GM18508 (cell line): ENCODE data around the gene TJP3.
"Not testable (repeated sequence)": the region's sequence is repeated elsewhere in the genome, so short reads cannot be mapped to it uniquely, and the experiment has no call there.

Experiments
- ATAC-seq: cut with Tn5 transposase; IDR thresholded peaks from one replicate; pipeline ENCODE4 v1.9.1; 2021; ENCODE audit warnings: moderate number of reproducible peaks; ENCODE audit not compliant: insufficient read depth, unreplicated experiment

The TJP3 gene

DNA sequence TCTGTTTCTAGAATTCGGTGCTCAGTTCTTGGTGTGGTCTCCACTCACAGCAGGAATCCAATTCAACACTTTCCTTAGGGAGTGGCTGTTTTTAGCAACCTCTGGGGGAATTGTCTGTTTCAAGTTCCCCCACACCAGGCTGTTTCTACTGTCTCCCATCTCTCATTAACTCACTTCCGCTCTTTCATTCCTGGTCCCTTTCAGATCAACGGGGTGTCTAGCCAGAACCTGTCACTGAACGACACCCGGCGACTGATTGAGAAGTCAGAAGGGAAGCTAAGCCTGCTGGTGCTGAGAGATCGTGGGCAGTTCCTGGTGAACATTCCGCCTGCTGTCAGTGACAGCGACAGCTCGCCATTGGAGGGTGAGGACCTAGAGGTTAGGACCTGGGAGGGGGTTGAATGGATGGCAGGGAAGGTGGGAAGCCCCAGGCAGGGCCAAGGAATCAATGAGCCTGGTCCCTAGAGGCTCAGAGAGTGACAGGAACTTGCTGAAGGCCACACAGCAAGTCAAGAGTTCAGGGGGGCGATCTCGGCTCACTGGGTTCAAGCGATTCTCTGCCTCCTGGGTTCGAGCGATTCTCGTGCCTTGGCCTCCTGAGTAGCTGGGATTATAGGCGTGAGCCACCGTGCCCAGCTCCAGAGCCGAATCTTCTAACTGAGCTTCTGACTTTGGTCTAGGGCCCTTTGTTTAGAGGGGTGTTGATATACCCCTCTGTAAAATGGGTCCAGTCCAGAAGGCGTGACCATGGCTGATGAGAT lies 25.5 kb downstream of the TJP3 start:
- ATAC-seq, result no peak

DNA sequence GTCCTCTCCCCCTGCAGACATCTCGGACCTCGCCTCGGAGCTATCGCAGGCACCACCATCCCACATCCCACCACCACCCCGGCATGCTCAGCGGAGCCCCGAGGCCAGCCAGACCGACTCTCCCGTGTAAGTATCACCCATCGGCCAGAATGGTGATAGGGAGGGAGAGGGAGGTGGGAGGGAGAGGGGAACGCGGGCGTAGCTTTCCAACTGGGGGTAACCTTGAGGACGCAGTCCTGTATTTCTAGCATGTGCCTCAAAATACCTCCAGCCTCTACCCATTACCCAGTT lies 26.1 kb downstream of the TJP3 start:
- ATAC-seq, result no peak

DNA sequence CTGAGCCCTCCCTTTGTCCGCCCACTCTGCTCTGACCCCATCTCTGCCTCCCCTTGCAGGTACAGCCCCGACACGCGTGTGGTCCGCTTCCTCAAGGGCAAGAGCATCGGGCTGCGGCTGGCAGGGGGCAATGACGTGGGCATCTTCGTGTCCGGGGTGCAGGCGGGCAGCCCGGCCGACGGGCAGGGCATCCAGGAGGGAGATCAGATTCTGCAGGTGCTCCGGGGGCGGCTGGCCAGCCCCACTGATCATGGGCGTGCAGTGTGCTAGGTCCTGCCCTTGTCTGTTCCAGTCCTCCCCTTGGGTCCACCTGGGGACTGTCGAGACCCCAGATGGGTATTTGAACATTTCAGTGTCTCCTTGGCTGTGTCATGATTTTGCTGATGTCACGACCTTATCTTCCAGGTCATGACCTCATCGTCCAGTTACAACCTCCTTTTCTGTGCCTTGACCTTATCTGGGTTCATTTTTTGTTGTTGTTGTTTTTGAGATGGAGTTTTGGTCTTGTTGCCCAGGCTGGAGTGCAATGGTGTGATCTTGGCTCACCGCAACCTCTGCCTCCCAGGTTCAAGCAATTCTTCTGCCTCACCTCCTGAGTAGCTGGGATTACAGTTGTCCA lies 28.0 kb downstream of the TJP3 start:
- no peak for ATAC-seq

DNA sequence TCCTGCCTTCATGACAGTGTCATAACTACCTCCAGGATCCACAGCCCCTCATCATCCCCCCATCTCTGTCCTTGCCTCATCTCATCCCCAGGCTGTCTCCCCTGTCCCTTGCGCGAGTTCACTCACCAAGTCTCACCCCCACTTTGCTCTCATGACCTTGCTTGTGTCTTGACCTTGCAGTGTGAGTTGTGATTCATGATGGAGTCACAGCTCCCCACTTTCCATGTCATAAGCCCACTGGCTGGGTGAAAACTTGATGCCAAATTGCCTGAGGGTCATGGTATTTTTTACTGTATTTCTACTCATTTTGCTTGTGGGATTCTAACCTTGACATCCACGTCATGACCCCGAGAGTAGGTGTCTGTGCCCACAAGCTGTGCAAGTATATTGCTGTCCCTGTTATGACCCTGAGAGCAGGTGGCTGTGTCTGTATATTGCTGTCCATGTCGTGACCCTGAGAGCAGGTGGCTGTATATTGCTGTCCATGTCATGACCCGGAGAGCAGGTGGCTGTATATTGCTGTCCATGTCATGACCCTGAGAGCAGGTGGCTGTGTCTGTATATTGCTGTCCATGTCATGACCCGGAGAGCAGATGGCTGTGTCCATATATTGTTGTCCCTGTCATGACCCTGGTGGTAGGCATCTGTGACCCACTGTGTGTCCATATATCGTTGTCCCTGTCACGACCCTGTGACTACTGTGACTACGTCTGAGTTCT lies 29.5 kb downstream of the TJP3 start:
- no peak for ATAC-seq

DNA sequence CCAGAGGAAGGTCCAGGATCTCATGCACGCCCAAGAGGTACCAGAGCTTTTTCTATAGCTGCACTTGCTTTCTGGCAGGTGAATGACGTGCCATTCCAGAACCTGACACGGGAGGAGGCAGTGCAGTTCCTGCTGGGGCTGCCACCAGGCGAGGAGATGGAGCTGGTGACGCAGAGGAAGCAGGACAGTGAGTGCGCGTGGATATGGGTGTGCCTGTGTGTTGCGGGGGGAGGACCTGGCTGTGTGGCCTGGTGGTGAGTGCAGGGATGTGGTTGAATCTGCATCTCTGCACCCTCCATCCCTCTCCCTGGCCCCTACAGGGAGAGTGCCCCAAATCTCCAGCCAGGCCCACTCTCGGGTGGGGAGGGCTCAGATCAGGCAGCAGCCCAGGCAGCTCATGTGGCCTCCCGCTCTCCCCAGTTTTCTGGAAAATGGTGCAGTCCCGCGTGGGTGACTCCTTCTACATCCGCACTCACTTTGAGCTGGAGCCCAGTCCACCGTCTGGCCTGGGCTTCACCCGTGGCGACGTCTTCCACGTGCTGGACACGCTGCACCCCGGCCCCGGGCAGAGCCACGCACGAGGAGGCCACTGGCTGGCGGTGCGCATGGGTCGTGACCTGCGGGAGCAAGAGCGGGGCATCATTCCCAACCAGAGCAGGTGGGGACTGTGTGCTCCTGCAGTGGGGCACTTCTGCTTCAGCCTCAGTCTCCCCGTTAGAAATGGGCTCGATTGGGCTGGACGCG lies 30.5 kb downstream of the TJP3 start:
- no peak for ATAC-seq

DNA sequence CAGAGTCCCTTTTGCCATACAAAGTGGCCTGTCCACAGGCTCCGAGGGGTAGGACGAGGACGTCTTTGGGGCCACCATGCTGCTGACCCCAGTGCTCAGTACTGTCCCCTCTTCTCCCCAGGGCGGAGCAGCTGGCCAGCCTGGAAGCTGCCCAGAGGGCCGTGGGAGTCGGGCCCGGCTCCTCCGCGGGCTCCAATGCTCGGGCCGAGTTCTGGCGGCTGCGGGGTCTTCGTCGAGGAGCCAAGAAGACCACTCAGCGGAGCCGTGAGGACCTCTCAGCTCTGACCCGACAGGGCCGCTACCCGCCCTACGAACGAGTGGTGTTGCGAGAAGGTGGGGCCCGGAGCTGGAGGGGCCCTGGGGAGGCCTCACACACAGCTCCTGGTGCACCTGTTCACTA lies 32.2 kb downstream of the TJP3 start:
- ATAC-seq, result no peak

DNA sequence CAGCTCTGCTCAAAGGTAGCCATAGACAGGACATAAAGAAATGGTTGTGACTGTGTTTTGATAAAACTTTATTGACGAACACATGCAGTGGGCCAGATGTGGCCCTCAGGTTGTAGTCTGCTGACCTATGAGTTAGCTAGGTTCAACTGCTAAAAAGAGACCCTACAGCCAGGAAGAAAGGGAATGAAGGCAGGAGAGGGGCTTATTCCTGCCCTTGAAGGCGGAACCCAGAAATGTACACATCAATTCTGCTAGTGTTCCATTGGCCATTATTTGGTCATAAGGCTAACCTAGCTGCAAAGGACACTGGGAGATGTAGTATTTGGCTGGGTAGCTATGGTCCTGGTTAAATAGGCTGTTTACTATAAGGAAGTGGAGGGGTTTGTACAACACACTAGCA lies 35.3 kb downstream of the TJP3 start:
- no peak for ATAC-seq

DNA sequence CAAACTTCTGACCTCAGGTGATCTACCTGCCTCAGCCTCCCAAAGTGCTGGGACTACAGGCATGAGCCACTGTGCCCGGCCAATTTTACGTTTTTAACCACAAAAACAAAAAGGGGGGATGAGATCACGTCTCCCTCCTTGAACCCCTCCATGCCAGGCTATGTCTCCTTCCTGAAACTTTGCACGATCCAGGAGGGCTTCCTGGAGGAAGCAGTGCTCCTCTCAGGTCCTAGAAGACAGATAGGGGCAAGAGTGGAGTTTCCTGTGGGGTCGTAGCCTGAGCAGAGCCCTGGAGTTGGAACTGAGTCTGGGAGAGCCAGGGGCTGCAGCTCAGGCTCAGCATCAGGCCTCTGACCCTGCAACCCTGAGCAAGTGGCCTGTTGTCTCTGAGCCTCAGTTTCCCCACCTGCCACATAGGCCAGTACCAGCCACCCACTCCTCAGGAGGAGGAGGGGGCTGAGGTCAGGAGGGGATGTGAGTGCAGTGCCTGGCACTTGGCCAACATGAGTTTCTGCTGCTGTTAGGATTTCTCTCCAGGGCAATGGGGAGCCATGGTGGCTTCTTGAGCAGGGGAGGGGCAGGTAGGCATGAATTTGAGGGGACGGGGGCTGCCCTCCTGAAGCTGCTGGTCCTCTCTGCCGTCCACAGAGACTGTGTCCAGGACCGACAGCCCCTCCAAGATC lies 37.3 kb downstream of the TJP3 start:
- ATAC-seq, result no peak

DNA sequence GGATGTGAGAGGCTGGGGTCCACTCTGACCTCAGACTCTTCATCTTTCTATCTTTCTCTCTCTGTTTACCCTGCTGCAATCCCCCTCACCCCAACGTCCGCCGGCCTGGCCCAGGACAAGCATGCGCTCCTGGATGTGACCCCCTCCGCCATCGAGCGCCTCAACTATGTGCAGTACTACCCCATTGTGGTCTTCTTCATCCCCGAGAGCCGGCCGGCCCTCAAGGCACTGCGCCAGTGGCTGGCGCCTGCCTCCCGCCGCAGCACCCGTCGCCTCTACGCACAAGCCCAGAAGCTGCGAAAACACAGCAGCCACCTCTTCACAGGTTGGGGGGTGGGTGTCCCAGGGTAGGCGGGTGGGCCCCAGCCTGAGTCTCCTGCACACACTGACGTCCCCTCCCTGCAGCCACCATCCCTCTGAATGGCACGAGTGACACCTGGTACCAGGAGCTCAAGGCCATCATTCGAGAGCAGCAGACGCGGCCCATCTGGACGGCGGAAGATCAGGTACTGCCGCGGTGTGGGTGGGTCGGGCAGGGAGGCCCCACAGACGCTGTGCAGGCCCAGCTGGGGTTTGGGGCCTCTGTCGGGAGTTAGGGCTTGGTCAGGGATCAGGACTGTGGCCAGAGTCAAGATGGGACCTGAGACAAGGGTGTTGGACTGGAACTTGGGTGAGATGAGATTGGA lies 38.3 kb downstream of the TJP3 start:
- ATAC-seq, result no peak

DNA sequence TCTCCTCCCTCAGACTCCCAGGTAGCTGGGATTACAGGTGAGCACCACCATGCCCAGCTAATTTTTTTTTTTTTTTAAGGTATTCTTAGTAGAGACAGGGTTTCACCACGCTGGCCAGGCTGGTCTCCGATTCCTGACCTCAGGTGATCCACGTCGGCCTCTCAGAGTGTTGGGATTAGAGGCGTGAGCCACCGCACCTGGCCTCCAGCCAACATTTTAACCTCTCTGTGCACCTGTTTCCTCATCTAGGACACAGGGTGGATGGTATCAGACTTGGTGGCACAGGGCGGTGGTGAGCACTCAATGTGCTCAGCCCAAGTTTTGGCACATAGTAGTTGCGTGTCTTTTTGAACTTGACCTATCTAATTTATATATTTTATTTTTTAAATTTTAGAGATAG lies 40.8 kb downstream of the TJP3 start:
- no peak for ATAC-seq

DNA sequence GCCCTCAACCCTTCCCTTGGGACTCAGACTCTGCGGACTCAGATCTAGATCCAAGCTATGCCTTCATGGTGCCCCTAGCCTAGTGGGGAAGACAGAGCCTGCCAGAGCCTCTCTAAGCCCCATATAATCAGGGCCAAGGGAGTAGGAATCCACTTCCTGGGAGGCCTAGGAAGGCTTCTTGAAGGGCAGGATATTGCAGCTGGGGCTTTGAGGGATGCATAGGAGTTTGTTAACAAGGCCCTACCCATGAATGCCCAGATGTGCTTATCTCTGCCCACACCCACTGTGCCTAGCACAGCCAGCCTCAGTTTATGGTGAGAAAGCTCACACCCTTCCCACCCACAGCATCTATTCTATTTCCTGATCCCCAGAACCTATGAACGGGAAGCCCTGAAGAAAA lies 42.0 kb downstream of the TJP3 start:
- no peak for ATAC-seq

DNA sequence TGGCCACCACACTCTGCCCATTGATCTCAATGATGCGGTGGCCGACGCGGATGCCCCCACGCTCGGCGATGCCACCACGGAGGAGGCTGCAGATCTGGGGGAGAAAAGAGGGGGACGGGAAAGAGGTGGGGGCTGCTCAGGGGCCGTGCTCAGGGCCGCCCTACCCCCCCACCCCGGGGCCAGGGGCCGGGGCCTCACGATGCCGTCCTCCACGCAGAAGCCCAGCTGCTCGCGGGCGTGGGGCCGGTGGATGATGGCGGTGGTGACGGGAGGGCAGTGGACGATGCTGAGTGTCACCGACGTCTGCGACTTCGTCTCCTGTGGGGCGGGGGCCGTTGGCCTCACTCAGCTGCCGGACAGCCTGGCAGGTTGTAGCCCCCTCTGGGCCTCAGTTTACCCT lies 43.1 kb downstream of the TJP3 start:
- no peak for ATAC-seq

DNA sequence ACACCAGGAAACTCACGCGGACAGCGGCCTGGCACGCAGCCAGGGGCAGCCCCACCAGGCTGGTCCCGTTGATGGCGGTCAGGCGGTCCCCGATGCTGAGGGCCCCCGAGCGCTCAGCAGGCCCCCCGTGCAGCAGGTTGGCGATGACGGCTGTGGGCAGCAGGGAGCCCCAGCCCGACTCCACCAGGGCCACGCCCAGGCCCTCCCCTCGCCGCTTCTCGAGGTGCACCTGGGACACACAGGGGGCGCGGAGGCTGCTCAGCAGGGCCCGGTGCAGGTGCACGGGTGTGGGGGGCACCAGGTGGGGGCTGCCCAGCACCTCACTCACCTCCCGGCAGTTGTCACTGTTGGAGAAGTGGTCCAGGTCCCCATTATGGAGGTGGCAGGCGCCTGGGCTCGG lies 44.3 kb downstream of the TJP3 start:
- no peak for ATAC-seq

DNA sequence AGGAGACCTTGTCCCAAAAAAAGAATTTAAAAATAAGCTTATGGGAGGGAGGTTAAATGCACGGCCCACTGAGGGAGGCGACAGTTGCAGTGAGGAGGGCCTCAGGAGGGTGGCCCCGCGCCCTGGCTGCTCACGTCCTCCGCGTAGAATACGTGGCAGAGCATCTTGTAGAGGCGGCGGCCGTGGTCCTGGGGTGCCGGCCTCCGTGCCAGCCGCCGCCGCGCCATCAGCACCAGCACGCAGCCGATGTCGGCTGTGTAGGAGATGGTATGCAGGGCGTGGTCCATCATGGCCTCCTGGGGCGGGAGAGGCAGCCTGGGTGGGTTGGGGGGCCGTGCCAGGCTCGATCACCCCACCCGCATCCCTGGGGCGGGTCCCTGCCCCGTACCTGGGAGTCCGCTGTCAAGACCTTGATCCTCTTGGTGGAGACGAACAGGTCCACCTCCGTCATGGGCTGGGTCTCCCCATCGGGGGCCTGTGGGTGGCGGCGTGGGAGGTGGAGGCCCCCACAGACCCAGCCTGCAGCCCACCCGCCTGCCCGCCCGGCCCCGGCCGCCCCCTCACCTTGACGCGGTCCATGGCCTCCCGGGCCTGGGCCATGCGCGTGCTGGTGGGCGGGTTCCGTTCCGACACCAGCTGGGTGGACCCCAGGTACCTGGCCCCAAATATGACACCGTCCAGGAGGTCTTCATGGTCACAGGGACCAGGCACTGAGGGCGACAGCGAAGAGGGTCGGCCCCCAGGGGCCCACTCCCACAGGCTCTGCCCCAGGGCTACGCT lies 45.6 kb downstream of the TJP3 start:
- no peak for ATAC-seq

DNA sequence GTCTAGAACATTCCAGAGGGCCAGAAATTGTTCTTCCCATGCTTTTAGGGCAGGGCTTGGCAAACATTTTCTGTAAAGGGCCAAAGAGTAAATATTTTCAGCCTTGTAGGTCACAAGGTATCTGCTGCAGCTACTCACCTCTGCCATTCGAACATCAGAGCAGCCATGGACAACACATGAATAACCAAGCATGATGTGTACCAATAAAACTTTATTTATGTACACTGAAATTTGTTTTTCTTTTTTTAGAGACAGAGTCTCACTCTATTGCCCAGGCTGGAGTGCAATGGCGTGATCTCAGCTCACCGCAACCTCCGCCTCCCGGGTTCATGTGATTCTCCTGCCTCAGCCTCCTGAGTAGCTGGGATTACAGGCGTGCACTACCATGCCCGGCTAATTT lies 49.5 kb downstream of the TJP3 start:
- ATAC-seq, result not testable (repeated sequence)

DNA sequence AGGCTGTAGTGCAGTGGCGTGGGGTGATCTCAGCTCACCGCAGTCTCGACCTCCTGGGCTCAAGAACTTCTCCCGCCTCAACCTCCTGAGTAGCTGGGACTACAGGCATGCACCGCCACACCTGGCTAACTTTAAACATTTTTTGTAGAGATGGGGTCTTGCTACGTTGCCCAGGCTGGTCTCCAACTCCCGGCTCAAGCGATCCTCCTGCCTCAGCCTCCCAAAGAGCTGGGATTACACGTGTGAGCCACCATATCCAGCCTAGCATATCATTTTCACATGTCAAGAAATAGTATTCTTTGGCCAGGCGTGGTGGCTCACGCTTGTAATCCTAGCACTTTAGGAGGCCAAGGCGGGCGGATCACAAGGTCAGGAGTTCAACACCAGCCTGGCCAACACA lies 50.1 kb downstream of the TJP3 start:
- not testable (repeated sequence) for ATAC-seq

DNA sequence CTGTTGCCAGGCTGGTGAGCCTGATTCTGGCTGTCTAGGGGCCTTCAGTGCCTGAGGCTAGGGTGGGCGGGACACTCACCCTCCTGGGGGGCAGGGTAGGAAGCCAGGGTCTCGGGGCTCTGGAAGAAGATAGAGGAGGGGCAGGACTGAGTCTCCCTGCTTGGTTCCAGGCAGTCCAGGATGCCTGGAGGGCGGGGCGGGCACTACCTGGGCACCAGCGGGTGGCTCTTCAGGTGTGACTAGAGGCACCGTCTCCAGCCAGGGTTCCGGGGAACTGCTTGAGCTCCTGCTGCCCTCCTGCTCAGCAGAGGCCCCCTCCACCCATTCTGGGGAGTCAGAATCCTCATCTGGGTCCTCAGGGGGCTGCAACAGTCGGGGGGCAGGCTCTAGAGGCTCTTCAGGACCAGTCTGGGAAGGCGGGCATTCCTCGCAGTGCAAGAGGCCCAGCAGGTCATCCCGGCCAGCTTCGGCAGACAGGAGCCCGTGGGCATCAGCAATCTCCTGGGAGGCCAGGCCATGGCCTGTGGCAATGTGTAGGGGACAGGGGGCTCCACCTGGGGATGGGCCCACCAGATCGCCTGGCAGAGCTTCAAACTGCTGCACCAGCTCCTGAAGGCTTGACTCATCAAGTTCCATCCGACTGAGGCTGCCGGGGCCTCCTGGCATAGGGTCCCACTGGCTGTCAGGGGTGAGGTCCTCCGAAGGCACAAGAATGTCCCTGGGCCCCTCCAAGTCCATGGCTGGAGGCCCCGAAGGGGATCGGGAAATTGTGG lies 51.5 kb downstream of the TJP3 start:
- ATAC-seq, result no peak

DNA sequence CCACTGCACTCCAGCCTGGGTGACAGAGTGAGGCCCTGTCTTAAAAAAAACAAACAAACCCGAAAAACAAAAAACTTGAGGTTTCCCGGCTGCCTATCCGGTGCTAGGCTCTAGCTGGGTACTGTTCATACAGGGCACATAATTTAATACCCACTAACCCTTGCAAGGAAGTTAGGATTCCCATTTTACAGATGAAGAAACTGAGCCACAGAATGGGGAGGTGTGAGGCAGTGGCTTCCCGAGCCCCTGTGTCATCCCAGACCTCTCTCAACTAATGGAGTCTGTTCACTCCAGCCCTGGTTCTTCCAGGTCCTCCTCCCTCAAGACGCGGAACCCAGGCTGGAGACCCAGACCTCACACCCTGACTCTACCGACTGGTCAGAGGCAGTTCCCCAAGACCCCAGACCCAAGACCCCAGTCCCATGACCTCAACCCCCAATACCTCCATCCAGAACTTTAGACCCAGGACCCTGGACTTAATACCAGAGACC lies 52.7 kb downstream of the TJP3 start:
- ATAC-seq, result no peak
